ENCODE results near the gene EIF3C.
"Not testable (repeated sequence)": the region's sequence is repeated elsewhere in the genome, so short reads cannot be mapped to it uniquely, and the experiment has no call there.

- not testable (repeated sequence) for TF ChIP-seq EZH2, CTCF, EZH2phosphoT487 (IDR thresholded peaks at IDR 0.05)
These were observed 22.8 kb upstream of the EIF3C start for GRCh38 chr16:28688327-28688952.
